GM18517 (cell line): ENCODE results near the gene RNF220.

Source experiments
- ATAC-seq: cut with Tn5 transposase; IDR thresholded peaks from one replicate; pipeline ENCODE4 v1.9.1; 2021; ENCODE audit warnings: mild to moderate bottlenecking, moderate library complexity; ENCODE audit not compliant: unreplicated experiment

Gene RNF220

GRCh38 chr1:44405031-44405797 lies at the start of gene RNF220:
RNF220 (plus strand) TSS chr1:44405255.
- no peak for ATAC-seq

GRCh38 chr1:44355582-44356305 lies 49.3 kb upstream of the RNF220 start:
- no peak for ATAC-seq

- no peak for ATAC-seq
Measured at GRCh38 chr1:44357710-44358109, 47.3 kb upstream of the RNF220 start.

GRCh38 chr1:44359234-44359935 lies 45.7 kb upstream of the RNF220 start:
- no peak for ATAC-seq

GRCh38 chr1:44361478-44361877 lies 43.6 kb upstream of the RNF220 start:
- no peak for ATAC-seq

- no peak for ATAC-seq
Measured at GRCh38 chr1:44366371-44366975, 38.6 kb upstream of the RNF220 start.

GRCh38 chr1:44367944-44368343 lies 37.1 kb upstream of the RNF220 start:
- ATAC-seq = no peak

GRCh38 chr1:44368471-44369151 lies 36.4 kb upstream of the RNF220 start:
- ATAC-seq = no peak

- no peak for ATAC-seq
Measured at GRCh38 chr1:44371206-44371605, 33.8 kb upstream of the RNF220 start.

- ATAC-seq = no peak
Measured at GRCh38 chr1:44375547-44375946, 29.5 kb upstream of the RNF220 start.

- ATAC-seq = no peak
Measured at GRCh38 chr1:44377925-44378784, 26.9 kb upstream of the RNF220 start.

GRCh38 chr1:44380666-44381177 lies 24.3 kb upstream of the RNF220 start:
- ATAC-seq = no peak

GRCh38 chr1:44388551-44388950 lies 16.5 kb upstream of the RNF220 start:
- ATAC-seq = no peak

- no peak for ATAC-seq
Measured at GRCh38 chr1:44389437-44389836, 15.6 kb upstream of the RNF220 start.

GRCh38 chr1:44390277-44390676 lies 14.8 kb upstream of the RNF220 start:
- no peak for ATAC-seq

- ATAC-seq = no peak
Measured at GRCh38 chr1:44401256-44402228, 3.5 kb upstream of the RNF220 start.

- no peak for ATAC-seq
Measured at GRCh38 chr1:44405798-44406736, 1.0 kb downstream of the RNF220 start.
